Urinary bladder (tissue), 4 donors: ENCODE results near the gene CHKB. TPM values are rescaled to one million over a fixed set of nuclear protein-coding genes. Genes with fewer than 3 reads are reported as not detected.

ENCODE experiments used
- DNase-seq: peaks from one replicate; pipeline ENCODE4 v3.0.0-alpha.2; 2015; ENCODE audit errors: extremely low spot score
- H3K27ac ChIP-seq: one replicate; pipeline ENCODE4 v1.5.1; 2013; ENCODE audit warnings: low read depth, mild to moderate bottlenecking, moderate library complexity
- H3K36me3 ChIP-seq: one replicate; pipeline ENCODE4 v1.6.1; 2013; ENCODE audit warnings: mild to moderate bottlenecking, moderate library complexity; ENCODE audit not compliant: insufficient read depth
- H3K4me1 ChIP-seq: one replicate; pipeline ENCODE4 v1.6.1; 2013; ENCODE audit warnings: mild to moderate bottlenecking, moderate library complexity; ENCODE audit not compliant: insufficient read depth
- H3K4me3 ChIP-seq: one replicate; pipeline ENCODE4 v1.5.1; 2013; ENCODE audit warnings: low read depth, low read length
- WGBS: extraction: QIAGEN DNeasy Blood & Tissue Kit; methylation state at CpG from one replicate; pipeline ENCODE4 v1.1.7; 2013; 5-methylcytosine and 5-hydroxymethylcytosine counted together
- polyA plus RNA-seq: library from polyadenylated mRNA; stranded (reverse); fragments of 200-250 nt; gene quantifications from one replicate; pipeline ENCODE4 v1.2.3, GENCODE V29; 2013
- total RNA-seq: library from RNA; depleted of rRNA; stranded (reverse); fragments of >200 nt; gene quantifications from one replicate; pipeline ENCODE4 v1.2.3, GENCODE V29; 2014
- donor health status: healthy with polysubstance abuse.
- donor health status: healthy.

The CHKB gene
- total and polyA plus RNA-seq, 2 donors = 28.0 to 45.7 TPM

DNA sequence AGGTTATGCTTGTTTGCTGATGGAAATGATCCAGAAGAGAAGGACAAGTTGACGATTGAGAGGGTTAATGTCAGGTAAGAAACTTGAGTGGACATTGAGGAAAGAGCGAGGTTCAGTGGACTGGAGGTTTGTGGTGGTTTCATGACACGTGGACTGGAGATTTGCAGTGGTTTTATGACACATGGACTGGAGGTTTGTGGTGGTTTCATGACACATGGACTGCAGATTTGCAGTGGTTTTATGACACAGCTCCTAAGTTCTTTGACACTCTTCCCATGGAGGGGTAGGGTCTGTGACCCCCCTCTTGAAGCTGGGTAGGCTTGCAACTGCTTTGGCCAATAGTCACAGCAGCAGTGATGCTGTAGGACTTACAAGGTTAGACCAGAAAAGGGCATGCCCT is 12.5 kb upstream of the CHKB start:
- H3K4me1 ChIP-seq = peaks cover under 1% of the 10 kb centered on the region
- no peak overlapping the region for H3K27ac ChIP-seq
- 86% methylated on average over 3 of the region's 3 CpGs for WGBS
- no peak for DNase-seq
- H3K36me3 ChIP-seq = no peaks in the 10 kb centered on the region
- no peak overlapping the region for H3K4me3 ChIP-seq

DNA sequence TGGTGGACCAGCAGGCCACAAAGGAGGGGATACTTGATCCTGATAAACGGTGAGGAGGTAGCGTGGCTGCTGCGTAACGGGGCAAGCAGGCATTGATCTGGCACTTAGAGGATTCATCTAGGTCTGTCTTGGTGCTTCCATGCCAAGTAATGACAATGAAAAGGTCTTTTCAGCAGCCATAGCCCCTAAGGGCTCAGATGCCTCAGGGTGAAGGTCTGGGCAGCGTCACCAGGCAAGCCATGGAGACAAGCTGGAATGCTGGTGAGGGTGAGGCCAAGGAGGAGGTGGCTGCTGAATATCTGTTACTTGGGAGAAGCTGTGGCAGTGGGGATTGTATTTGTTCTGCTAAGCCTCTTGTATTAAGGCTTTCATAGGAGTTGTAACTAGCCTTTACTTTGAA is 4.8 kb upstream of the CHKB start:
- no peak for DNase-seq
- 92% methylated on average over 5 of the region's 5 CpGs for WGBS
- Histone ChIP-seq H3K4me1 (no peaks in the 10 kb centered on the region), H3K36me3 (no peaks in the 10 kb centered on the region), H3K4me3 (no peak overlapping the region), H3K27ac (no peak overlapping the region)

DNA sequence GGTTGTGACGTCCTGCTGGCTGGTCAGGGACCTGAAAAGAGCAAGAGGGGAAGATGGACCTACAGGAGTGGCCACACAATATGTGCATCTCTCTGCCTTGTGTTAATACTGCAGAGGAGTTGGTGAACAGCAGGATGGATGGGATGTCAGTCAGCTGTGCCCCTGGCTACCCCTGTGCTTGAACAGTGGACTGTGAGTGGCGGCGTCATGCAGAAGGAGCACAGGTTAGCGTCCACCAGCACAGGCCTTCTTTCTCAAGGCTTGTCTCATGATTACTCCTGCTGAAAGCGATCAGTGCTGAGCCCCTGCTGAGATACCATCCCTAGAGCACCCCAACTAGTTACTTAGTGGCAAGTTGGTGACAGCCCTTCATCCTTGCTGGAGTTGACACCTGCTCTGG is 3.8 kb upstream of the CHKB start:
- 88% methylated on average over 5 of the region's 5 CpGs for WGBS

DNA sequence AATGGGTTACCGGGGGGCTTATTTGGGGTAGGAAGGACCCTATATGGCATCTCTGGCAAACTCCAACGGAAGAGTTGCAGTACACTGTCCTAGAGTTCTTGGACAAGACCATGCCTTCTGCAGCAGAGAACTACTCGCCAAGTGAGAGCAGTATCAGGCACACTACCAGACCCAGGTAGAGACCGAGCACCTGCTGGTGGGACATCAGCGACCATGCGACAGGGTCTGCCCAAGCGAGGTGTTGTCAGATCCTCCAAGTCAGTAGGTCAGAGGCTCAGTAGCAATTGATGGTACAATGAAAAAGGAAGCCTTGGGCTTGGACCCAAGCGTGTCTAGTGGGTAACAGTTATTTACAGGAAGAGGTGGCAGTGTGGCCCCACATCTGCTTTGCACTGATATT is 3.1 kb upstream of the CHKB start:
- H3K4me1 ChIP-seq = no peaks in the 10 kb centered on the region
- no peak for DNase-seq
- no peak overlapping the region for H3K4me3 ChIP-seq
- no peaks in the 10 kb centered on the region for H3K36me3 ChIP-seq
- WGBS = 93% methylated on average over 8 of the region's 8 CpGs
- H3K27ac ChIP-seq = no peak overlapping the region

More for the DNA sequence above, 3.8 kb upstream of the CHKB start:
- DNase-seq = no peak
- no peak overlapping the region for H3K4me3 ChIP-seq
- no peaks in the 10 kb centered on the region for H3K4me1 ChIP-seq
- H3K36me3 ChIP-seq = no peaks in the 10 kb centered on the region
- H3K27ac ChIP-seq = no peak overlapping the region

DNA sequence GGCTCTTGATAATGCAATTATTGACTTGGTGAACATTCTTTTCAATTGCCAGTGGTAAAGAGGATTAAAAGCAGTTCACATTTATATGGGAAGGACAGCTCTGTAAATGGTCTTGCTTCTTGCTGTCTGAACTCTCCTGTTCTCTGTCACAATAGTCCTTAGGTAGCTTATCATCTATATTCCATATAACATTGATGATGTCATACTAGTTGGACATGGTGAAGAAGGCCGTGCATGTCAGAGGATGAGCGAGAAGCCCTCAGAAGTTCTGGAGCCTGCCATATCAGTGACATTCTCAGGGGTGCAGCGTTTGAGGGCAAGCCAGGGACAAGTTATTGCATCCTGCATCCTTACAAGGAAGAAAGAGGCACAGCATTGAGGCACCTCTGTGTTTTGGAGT is 2.6 kb upstream of the CHKB start:
- H3K4me3 ChIP-seq = no peak overlapping the region
- no peaks in the 10 kb centered on the region for H3K36me3 ChIP-seq
- H3K4me1 ChIP-seq = no peaks in the 10 kb centered on the region
- WGBS = 85% methylated on average over 3 of the region's 3 CpGs
- H3K27ac ChIP-seq = no peak overlapping the region
- no peak for DNase-seq

DNA sequence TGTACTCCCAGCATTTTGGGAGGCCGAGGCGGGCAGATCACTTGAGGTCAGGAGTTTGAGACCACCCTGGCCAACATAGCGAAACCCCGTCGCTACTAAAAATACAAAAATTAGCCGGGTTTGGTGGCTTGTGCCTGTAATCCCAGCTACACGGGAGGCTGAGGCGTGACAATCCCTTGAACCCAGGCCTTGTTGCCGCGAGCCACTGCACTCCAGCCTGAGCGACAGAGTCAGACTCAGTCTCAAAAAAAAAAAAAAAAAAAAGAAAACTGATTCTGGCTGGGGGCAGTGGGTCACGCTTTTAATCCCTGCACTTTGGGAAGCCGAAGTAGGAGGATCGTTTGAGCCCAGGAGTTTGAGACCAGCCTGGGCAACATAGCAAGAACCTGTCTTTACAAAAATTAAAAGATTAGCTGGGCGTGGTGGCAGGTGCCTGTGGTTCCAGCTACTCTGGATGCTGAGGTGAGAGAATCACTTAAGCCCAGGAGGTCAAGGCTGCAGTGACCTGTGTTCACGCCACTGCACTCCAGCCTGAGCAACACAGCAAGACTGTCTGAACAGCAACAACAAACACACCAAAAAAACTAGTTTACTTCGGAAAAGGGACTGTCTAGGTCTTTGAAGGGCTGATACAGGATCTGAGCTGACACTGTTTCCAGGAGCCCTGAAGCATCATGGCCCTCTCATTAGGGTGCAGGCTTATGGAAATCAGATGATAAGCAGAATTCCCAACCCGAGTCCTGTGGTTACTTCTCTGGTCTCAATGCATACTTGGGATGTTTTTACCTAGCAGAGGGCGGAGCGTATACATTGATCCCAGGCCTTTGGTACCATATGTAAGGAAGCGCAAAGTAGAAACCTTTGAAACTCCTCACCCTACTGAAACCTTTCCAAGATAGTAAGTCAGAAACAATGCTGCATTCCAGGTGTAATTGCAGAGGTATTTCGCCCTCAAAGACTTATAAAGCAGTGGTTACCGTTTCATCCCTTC is 1.8 kb upstream of the CHKB start:
- Histone ChIP-seq H3K4me1 (no peaks in the 10 kb centered on the region), H3K4me3 (no peak overlapping the region), H3K27ac (no peak overlapping the region), H3K36me3 (no peaks in the 10 kb centered on the region)
- WGBS = 94% methylated on average over 23 of the region's 23 CpGs
- DNase-seq = no peak

DNA sequence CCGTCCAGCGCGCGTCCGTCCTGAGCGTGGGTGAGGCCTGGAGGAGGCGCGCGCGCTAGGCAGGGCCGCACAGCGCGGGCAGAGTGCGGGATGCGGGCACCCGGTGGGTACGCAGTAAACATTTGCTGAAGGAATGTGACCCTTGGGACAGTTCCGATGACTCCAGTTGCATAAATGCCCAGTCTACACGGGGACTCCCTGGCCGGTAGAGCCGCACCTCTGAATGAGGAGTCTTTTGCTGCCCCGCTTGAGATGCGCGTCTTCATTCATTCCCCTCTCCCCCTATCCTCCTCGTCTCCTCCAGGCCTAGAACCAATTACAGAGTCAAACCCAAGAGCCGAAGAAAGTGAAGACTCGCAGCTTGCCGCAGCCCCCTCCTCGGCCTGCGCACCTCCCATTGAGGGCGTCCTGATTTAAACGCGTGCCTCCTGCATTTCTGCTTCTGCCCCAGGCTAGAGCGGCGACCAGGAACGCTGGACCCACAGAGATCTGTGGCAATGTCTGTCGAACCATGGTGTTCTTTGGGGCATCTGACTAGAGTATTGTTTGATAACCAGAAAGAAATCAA is 729 bp upstream of the CHKB start:
- no peak for DNase-seq
- Histone ChIP-seq H3K36me3 (no peaks in the 10 kb centered on the region), H3K4me3 (peak overlapping the region; percentile 55), H3K4me1 (no peaks in the 10 kb centered on the region), H3K27ac (no peak overlapping the region)
- 5% methylated on average over 37 of the region's 37 CpGs for WGBS

DNA sequence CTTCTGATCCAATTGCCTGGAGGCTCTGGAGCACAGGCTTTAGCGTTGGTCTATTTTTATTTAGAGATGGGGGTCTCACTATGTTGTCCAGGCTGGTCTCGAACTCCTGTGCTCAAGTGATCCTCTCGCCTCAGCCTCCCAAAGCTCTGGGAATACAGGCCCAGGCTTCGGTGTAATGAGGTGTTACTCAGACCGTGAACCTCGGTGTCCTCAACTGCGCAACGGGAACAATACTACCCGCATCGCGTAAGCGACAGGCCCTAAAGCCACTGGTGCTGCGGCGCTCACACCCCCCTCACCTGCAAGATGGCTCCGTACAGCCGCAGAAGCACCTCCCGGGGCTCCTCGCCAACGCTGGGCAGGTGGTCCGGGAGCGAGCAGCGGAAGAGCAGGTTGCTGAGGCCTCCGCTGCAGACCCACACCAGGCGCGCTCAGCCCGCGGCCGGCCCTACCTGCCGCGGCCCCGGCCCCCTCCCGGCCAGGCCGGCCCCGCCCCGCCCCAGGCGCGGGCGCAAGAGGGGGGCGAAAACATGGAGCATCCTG is 628 bp downstream of the CHKB start:
- Histone ChIP-seq H3K27ac (peak overlapping the region; percentile 89), H3K4me1 (no peaks in the 10 kb centered on the region)

DNA sequence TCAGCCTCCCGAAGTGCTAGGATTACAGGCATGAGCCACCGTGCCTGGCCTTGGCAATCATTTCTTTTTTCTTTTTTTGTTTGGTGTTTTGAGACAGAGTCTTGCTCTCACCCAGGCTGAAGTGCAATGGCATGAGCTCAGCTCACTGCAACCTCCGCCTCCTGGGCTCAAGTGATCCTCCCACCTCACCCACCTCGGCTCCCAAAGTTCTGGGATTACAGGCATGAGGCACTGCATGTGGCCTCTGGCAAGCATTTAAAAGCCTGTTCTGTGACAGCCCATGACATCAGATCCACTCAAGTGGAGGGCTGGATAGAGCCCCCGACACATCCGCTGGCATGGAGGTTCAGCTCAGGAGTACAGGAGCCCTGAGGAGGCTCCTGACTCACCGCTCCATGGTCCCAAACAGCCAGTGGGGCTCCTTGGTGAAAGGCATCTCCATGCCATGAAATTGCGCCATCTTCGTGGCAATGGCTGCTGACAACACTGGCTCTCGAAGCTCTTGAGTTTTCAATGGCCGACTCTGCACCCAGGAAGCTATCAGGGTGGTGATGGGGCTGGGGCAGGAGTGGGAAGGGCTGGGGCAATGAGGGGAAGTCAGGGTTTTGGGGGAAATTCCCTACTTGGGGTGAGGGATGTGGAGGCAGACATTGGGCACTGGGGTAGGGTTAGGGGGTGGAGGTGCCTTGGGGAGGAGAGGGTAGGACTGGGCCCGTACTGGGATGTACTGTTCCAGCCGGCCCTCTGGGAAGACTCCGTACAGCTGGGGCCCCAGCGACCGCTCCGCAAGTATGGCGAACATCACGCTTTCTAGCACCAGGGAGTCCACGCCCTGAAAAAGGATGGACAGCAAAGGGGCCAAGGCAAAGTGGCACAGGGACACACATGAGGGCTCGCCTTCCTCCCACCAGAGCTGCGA is 1.4 kb downstream of the CHKB start:
- no peak for DNase-seq
- H3K4me3 ChIP-seq = peak overlapping the region; percentile 82
- no peaks in the 10 kb centered on the region for H3K4me1 ChIP-seq
- 94% methylated on average over 22 of the region's 22 CpGs for WGBS
- H3K27ac ChIP-seq = no peak overlapping the region
- H3K36me3 ChIP-seq = no peaks in the 10 kb centered on the region

More for the DNA sequence above, 628 bp downstream of the CHKB start:
- DNase-seq = no peak
- Histone ChIP-seq H3K4me3 (peak overlapping the region; percentile 82), H3K36me3 (no peaks in the 10 kb centered on the region)
- 7% methylated on average over 39 of the region's 39 CpGs for WGBS

DNA sequence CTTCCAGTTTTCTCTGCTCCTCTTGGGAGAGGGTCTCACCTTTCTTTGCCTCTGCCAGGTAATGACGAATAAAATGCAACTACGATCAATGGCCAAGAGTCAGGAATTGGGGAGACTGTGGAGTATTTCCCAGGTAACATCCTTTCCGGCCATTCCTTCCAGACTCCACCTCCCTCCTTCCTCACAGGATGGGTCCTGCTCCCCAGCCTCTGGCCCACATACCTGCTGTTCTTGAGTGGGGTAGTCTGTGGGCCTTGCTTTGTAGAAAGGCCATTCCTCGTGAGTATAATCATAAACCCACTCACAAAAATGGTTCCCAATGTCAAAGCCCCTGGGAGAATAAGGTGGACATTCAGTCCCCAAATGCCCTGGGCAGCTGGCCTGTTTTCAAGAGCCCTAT is 2.9 kb downstream of the CHKB start:
- Histone ChIP-seq H3K4me3 (no peak overlapping the region), H3K36me3 (no peaks in the 10 kb centered on the region), H3K4me1 (no peaks in the 10 kb centered on the region), H3K27ac (no peak overlapping the region)
- 95% methylated on average over 4 of the region's 4 CpGs for WGBS
- no peak for DNase-seq

DNA sequence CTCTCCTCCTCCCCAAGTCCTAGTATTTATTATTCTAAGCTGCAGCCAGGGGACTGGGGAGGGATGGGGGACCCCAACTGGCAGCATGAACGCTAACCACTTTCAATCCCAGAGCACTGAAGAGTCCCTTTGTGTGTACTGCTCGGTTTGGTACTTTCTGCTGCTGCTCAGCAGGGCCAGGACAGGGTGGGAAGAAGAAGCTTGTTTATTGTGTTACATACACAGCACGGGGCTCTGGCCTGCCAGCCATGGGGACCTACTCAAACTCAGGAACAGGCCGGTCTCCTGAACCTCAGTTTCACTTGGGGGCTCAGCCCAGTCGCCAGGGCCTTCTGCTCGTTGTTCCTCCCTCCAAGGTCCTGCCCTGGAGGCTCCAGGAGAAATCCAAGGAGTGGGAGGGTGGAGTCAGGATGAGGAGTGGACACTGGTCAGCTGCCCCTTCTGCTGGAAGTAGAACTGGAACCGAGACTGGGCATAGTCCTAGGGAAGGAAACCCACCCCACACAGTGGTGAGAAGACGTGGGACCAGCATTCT is 3.8 kb downstream of the CHKB start:
- H3K4me3 ChIP-seq = no peak overlapping the region
- WGBS = 60% methylated on average over 8 of the region's 8 CpGs
- DNase-seq = no peak
- no peaks in the 10 kb centered on the region for H3K36me3 ChIP-seq
- no peaks in the 10 kb centered on the region for H3K4me1 ChIP-seq
- H3K27ac ChIP-seq = no peak overlapping the region

DNA sequence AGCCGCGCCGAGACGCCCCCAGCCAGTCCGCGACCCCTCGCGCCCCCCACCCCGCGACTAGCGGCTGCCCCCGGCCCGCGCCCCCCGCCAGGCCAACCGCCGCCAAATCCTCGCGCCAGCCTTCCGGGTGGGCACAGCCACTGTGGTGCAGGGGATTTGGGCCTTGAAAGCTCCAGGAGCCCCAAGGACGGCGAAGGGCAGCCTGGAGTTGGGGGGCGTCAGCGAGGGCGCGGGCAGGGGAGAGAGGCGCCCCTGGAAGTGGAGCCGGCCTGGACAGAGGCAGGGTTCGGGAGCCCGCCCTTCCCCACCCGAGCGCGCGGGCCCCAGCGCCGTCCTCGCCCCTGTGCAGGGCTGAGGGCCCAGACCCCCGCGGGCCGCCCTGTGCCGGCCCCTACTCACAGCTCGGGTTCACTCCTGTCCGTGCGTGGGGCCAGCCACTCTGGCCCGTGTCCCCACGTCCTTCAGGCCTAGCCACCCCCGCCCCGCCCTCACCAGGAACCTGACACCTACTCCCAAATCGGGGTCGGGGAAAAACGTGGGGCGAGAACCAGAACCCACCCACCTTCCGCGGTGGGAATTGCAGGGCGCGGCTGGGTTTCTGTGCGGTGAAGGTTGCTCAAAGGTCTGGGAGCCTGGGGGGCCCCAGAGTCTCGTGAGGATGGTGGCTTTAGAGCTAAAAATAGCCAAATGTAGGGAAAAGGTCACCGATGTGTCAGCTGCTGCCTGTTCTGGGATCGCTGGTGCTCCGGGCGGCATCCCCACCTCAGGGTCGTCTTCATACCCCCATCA is 4.5 kb downstream of the CHKB start, which contains the start of gene CPT1B:
CPT1B (minus strand) TSS at position 441 of the 789 bp plus-strand sequence. CDS start 512 bp downstream, outside the sequence.
- Histone ChIP-seq H3K4me1 (no peaks in the 10 kb centered on the region), H3K27ac (no peak within 1 kb of the TSS), H3K4me3 (no peak within 1 kb of the TSS), H3K36me3 (no peaks in the 10 kb centered on the region)
- WGBS = 16% methylated on average over 63 of the region's 63 CpGs
- DNase-seq = no peak
